Calu3 (cell line): ENCODE results near the gene COL26A1. TPM values are rescaled to one million over a fixed set of nuclear protein-coding genes. Genes with fewer than 3 reads are reported as not detected.

Experiments used
- BruUV-seq: library from RNA; stranded (reverse); fragments of 400-500 nt; replicated peaks from 2 replicates; lab custom pipeline; 2021; lab: Mats Ljungman, UMichigan
- CTCF ChIA-PET: fragments of 300-600 bp; sonication (Branson Sonifier 250); formaldehyde crosslinking; loops from one replicate; lab custom pipeline; 2022; ENCODE audit warnings: antibody characterized with exemption; lab: Charles Lee
- DNase-seq: peaks from one replicate; pipeline ENCODE4 v3.0.0; 2022
- H3K27ac Mint-ChIP-seq: one replicate; pipeline ENCODE4 v1.8.0; 2022; ENCODE audit warnings: mixed read lengths; ENCODE audit not compliant: unreplicated experiment
- H3K27me3 Mint-ChIP-seq: one replicate; pipeline ENCODE4 v1.8.0; 2022; ENCODE audit warnings: mixed read lengths; ENCODE audit not compliant: unreplicated experiment
- H3K36me3 Mint-ChIP-seq: one replicate; pipeline ENCODE4 v1.8.0; 2022; ENCODE audit warnings: mild to moderate bottlenecking, moderate library complexity, mixed read lengths; ENCODE audit not compliant: insufficient read depth, unreplicated experiment
- H3K4me1 Mint-ChIP-seq: one replicate; pipeline ENCODE4 v1.8.0; 2022; ENCODE audit warnings: mild to moderate bottlenecking, low read depth, mixed read lengths; ENCODE audit not compliant: unreplicated experiment
- H3K4me3 Mint-ChIP-seq: one replicate; pipeline ENCODE4 v1.8.0; 2022; ENCODE audit warnings: mild to moderate bottlenecking, low read depth, moderate library complexity, mixed read lengths; ENCODE audit not compliant: unreplicated experiment
- H3K9me3 Mint-ChIP-seq: one replicate; pipeline ENCODE4 v1.8.0; 2022; ENCODE audit warnings: low read depth, mixed read lengths; ENCODE audit not compliant: unreplicated experiment
- intact Hi-C: fragments of 100-400 bp; cut with micrococcal nuclease; formaldehyde crosslinking; loops from one replicate; pipeline ENCODE4 v1.10.0; 2022; ENCODE audit not compliant: unreplicated experiment
- total RNA-seq: library from RNA; stranded (reverse); gene quantifications from 2 replicates; pipeline ENCODE4 v1.2.3, GENCODE V29; 2022
- TF ChIP-seq, protein P1 (sequence below): fragments of 200-600 bp; IDR thresholded peaks from one replicate; pipeline ENCODE4 v1.8.0; 2022; ENCODE audit warnings: antibody characterized with exemption; ENCODE audit not compliant: unreplicated experiment

COL26A1 gene
- total RNA-seq, 1 experiment from 2014 or later = not detected

DNA sequence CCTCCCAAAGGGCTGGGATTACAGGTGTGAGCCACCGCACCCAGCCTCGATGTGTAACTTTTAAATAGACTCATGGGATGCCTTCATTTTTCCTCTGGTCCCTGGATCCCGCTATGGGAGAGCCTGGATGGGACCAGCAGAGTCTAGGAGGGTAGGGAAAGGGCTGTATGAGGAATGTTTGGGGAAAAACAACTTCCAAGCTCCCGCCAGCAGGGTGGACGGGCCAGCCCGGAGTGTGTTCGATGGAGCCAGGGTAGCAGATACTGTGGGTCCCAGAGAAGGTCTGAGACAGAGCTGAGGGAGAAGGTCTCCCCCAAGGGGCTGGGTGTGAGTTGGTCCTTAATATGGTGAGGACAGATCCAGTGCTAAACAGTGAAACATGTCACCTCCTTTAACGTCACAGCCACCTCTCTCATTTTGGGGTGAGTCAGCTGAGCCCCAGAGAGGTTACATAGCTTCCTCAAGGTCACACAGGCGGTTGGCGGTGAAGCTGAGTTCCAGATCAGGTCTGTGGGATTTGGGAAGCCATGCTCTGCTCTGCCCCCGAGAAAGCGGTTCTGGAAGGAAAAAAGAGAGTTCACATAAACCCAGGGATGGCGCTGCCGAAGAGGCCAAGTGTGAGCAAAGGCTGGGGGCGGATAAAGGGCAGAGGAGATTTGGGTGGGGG lies 200.0 kb downstream of the COL26A1 start:
- Mint-ChIP-seq H3K4me3 (no peak overlapping the region), H3K4me1 (no peaks in the 10 kb centered on the region), H3K9me3 (no peaks in the 10 kb centered on the region), H3K27me3 (peaks cover 62% of the 10 kb centered on the region), H3K36me3 (peaks cover 5% of the 10 kb centered on the region), H3K27ac (no peak overlapping the region)
- BruUV-seq = no TSS peak
- TF ChIP-seq, protein P1, sequence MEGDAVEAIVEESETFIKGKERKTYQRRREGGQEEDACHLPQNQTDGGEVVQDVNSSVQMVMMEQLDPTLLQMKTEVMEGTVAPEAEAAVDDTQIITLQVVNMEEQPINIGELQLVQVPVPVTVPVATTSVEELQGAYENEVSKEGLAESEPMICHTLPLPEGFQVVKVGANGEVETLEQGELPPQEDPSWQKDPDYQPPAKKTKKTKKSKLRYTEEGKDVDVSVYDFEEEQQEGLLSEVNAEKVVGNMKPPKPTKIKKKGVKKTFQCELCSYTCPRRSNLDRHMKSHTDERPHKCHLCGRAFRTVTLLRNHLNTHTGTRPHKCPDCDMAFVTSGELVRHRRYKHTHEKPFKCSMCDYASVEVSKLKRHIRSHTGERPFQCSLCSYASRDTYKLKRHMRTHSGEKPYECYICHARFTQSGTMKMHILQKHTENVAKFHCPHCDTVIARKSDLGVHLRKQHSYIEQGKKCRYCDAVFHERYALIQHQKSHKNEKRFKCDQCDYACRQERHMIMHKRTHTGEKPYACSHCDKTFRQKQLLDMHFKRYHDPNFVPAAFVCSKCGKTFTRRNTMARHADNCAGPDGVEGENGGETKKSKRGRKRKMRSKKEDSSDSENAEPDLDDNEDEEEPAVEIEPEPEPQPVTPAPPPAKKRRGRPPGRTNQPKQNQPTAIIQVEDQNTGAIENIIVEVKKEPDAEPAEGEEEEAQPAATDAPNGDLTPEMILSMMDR = no peak
- no peak for DNase-seq
- intact Hi-C loops = no loop called here
- CTCF ChIA-PET = interaction anchor here (0.6 kb wide), 1 partner anchor 887 kb away, joined by 3 read pairs; no protein-coding TSS in a partner anchor

DNA sequence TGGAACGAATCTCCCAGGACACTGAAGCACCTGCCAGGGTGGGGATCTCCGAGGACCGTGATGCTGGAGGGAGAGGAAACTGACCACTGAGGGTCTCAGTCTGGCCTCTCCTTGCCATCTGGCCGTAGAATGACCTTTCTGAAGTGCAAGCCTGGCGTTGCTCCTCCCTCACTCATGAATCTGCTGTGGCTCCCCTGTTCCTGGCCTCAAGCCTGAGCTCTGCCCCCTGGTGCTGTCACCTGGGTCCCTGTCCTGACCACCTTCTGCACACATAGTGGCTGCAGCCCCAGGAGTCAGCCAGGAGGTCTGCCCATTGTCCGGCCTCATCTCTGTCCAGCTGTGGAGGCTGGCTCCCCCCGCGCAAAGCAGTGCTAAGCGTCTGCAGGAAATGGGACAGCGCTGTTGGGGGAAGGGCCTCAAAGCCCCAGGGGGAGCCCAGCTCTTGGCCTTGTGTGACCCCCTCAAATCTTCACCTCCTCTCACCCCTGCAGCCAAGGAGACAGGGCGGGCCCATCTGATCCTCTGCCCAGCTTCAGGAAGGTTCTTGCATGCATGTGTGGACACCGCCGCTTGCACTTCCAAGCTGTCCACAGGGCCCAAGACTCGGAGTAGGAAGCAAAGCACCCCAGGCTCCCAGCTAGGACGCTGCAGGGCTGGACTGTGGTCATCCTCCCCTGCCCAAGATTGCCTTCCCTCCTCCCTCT lies 200.7 kb downstream of the COL26A1 start:
- intact Hi-C loops = no loop called here
- no TSS peak for BruUV-seq
- H3K27ac Mint-ChIP-seq = no peak overlapping the region
- H3K4me3 Mint-ChIP-seq = no peak overlapping the region
- peaks cover 62% of the 10 kb centered on the region for H3K27me3 Mint-ChIP-seq
- no peaks in the 10 kb centered on the region for H3K9me3 Mint-ChIP-seq
- TF ChIP-seq, protein P1 = no peak
- no peak for DNase-seq
- CTCF ChIA-PET = no interaction called here
- no peaks in the 10 kb centered on the region for H3K4me1 Mint-ChIP-seq
- H3K36me3 Mint-ChIP-seq = peaks cover 5% of the 10 kb centered on the region

DNA sequence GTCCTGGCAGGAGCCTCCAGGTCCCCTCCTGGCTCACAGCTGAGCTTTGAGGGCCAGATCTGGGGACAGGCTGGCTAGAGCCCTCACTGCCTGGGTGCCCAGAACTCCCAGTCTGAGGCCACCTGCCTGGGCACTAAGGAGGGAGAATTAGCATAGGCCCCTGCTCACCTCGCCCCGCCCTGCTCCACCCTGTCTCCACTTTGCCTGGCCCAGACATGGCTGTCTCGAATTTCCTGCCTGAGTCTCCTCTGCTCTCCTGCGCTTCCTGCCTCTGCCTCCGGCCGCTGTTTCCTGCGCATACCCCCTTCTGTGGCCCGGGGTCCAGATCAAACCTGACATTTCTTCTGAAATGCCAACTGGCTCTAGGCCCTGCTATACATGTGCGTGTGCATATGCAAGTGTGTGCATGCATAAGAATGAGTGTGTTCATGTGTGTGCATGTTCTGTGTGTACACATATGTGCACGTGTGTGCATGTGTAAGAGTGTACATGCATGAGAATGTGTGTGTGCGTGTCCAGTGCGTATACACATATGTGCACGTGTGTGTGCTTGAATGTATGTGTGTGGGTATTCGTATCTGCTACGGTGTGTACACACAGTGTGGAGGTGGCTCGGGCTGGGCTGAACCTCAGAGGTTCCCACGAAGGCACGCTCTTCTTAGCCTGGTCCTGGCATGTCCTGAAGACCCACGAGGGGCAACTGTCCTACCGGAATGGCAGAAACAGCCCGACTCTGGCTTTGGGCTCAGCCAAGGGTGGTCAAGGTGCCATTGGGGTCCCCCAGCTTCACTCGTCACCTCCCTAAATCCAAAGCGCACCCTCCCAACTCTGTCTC lies 201.5 kb downstream of the COL26A1 start:
- peaks cover 71% of the 10 kb centered on the region for H3K27me3 Mint-ChIP-seq
- peaks cover 5% of the 10 kb centered on the region for H3K36me3 Mint-ChIP-seq
- CTCF ChIA-PET = no interaction called here
- BruUV-seq = no TSS peak
- no peaks in the 10 kb centered on the region for H3K9me3 Mint-ChIP-seq
- intact Hi-C loops = no loop called here
- no peak for DNase-seq
- H3K27ac Mint-ChIP-seq = no peak overlapping the region
- no peaks in the 10 kb centered on the region for H3K4me1 Mint-ChIP-seq
- TF ChIP-seq, protein P1 = no peak
- no peak overlapping the region for H3K4me3 Mint-ChIP-seq

DNA sequence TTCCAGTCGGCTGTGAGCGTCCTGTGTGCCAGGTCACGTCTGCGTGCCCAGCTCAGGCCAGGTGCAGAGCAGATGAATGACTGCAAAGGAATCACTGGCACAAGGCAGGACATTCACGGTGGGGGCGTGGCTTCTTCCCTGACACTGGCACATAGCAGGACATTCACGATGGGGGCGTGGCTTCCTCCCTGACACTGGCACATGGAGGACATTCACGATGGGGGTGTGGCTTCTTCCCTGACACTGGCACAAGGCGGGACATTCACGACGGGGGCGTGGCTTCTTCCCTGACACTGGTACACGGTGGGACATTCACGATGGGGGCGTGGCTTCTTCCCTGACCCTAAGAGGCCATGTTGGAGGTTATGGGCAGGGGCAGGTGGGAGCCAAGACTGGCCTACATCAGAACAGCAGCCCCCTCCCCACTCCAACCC lies 202.1 kb downstream of the COL26A1 start:
- peaks cover 75% of the 10 kb centered on the region for H3K27me3 Mint-ChIP-seq
- BruUV-seq = no TSS peak
- CTCF ChIA-PET = no interaction called here

More for the DNA sequence above, 202.1 kb downstream of the COL26A1 start:
- peak; percentile 54 for DNase-seq
- no peaks in the 10 kb centered on the region for H3K9me3 Mint-ChIP-seq
- peaks cover 5% of the 10 kb centered on the region for H3K36me3 Mint-ChIP-seq
- H3K4me1 Mint-ChIP-seq = no peaks in the 10 kb centered on the region
- TF ChIP-seq, protein P1 = no peak
- no peak overlapping the region for H3K27ac Mint-ChIP-seq
- intact Hi-C loops = no loop called here
- H3K4me3 Mint-ChIP-seq = no peak overlapping the region
